NCI-H2107 treated with DMSO at 0.1 percent for 48 hours (cell line): ENCODE results near the gene C12orf42.

Source experiments
- DNase-seq: peaks from one replicate; lab custom pipeline; 2025; ENCODE audit not compliant: unreplicated experiment; lab: John Stamatoyannopoulos, UW

The C12orf42 gene

GRCh38 chr12:103350116-103350515, 145.7 kb downstream of the C12orf42 start:
- DNase-seq = no peak

GRCh38 chr12:103348935-103349334, 146.8 kb downstream of the C12orf42 start:
- DNase-seq = no peak

- no peak for DNase-seq
Observed at GRCh38 chr12:103336940-103337339, 158.8 kb downstream of the C12orf42 start.

GRCh38 chr12:103334466-103334865, 161.3 kb downstream of the C12orf42 start:
- DNase-seq = no peak

GRCh38 chr12:103333676-103334075, 162.1 kb downstream of the C12orf42 start:
- DNase-seq = no peak

- no peak for DNase-seq
Observed at GRCh38 chr12:103331643-103332042, 164.1 kb downstream of the C12orf42 start.

GRCh38 chr12:103330672-103331071, 165.1 kb downstream of the C12orf42 start:
- no peak for DNase-seq

- no peak for DNase-seq
Observed at GRCh38 chr12:103327676-103328075, 168.1 kb downstream of the C12orf42 start.

- no peak for DNase-seq
Observed at GRCh38 chr12:103326190-103326589, 169.6 kb downstream of the C12orf42 start.

GRCh38 chr12:103318566-103318965, 177.2 kb downstream of the C12orf42 start:
- peak; percentile 98 for DNase-seq

- no peak for DNase-seq
Observed at GRCh38 chr12:103317220-103317619, 178.5 kb downstream of the C12orf42 start.

- no peak for DNase-seq
Observed at GRCh38 chr12:103314786-103315185, 181.0 kb downstream of the C12orf42 start.

- no peak for DNase-seq
Observed at GRCh38 chr12:103313894-103314293, 181.9 kb downstream of the C12orf42 start.

GRCh38 chr12:103312742-103313354, 182.9 kb downstream of the C12orf42 start:
- DNase-seq = no peak

GRCh38 chr12:103310546-103311270, 185.1 kb downstream of the C12orf42 start:
- DNase-seq = no peak

- DNase-seq = no peak
Observed at GRCh38 chr12:103308396-103308795, 187.4 kb downstream of the C12orf42 start.

- no peak for DNase-seq
Observed at GRCh38 chr12:103303484-103303883, 192.3 kb downstream of the C12orf42 start.

GRCh38 chr12:103301642-103302591, 193.9 kb downstream of the C12orf42 start:
- no peak for DNase-seq

GRCh38 chr12:103288016-103288415, 207.8 kb downstream of the C12orf42 start:
- no peak for DNase-seq

- DNase-seq = no peak
Observed at GRCh38 chr12:103282124-103282523, 213.6 kb downstream of the C12orf42 start.

- peak; percentile 78 for DNase-seq
Observed at GRCh38 chr12:103279444-103279843, 216.3 kb downstream of the C12orf42 start.

- DNase-seq = no peak
Observed at GRCh38 chr12:103278329-103278728, 217.4 kb downstream of the C12orf42 start.
